Measurements from ENCODE around the gene MAFB.

GRCh38 chr20:40672095-40672494 is 16.9 kb downstream of the MAFB start:
- TF ChIP-seq CTCF (IDR thresholded peaks at IDR 0.05) (no peak), POLR2AphosphoS5 (IDR thresholded peaks at IDR 0.05) (no peak), POLR2A (IDR thresholded peaks at IDR 0.05) (no peak)
